Mesendoderm (in vitro differentiated cells): ENCODE data around the gene PPP2R5C.

ENCODE experiments used
- DNase-seq: peaks from one replicate; pipeline ENCODE4 v3.0.0; 2013
- H2AK5ac ChIP-seq: 2 replicates; pipeline ENCODE4 v1.6.1; 2013; ENCODE audit warnings: low read length, inconsistent platforms
- H2BK120ac ChIP-seq: 2 replicates; pipeline ENCODE4 v1.6.1; 2013; ENCODE audit warnings: low read depth, mild to moderate bottlenecking, low read length, moderate library complexity, mixed read lengths
- H2BK15ac ChIP-seq: replicated peaks from 2 replicates; pipeline ENCODE4 v1.6.1; 2013; ENCODE audit warnings: low read depth, mild to moderate bottlenecking, moderate library complexity
- H2BK5ac ChIP-seq: 2 replicates; pipeline ENCODE4 v1.6.1; 2013; ENCODE audit warnings: low read length, inconsistent platforms
- H3K18ac ChIP-seq: 2 replicates; pipeline ENCODE4 v1.6.1; 2013; ENCODE audit warnings: mild to moderate bottlenecking, low read length, mixed read lengths
- H3K23ac ChIP-seq: one replicate; pipeline ENCODE4 v1.6.1; 2013; ENCODE audit warnings: low read length
- H3K27ac ChIP-seq: 2 replicates; pipeline ENCODE4 v1.5.1; 2013; ENCODE audit warnings: low read depth, mild to moderate bottlenecking, inconsistent platforms, low read length, moderate library complexity
- H3K27me3 ChIP-seq: 2 replicates; pipeline ENCODE4 v1.6.1; 2013; ENCODE audit warnings: low read length, control low read depth, mild to moderate bottlenecking, inconsistent platforms; ENCODE audit not compliant: insufficient read depth, poor library complexity
- H3K36me3 ChIP-seq: 2 replicates; pipeline ENCODE4 v1.6.1; 2013; ENCODE audit warnings: low read length, inconsistent platforms; ENCODE audit not compliant: control insufficient read depth, insufficient read depth
- H3K4ac ChIP-seq: one replicate; pipeline ENCODE4 v1.6.1; 2013; ENCODE audit warnings: low read depth, mild to moderate bottlenecking, low read length, moderate library complexity
- H3K4me1 ChIP-seq: 2 replicates; pipeline ENCODE4 v1.6.1; 2013; ENCODE audit warnings: low read depth, low read length, inconsistent platforms; ENCODE audit not compliant: control insufficient read depth
- H3K4me2 ChIP-seq: 2 replicates; pipeline ENCODE4 v1.6.1; 2013; ENCODE audit warnings: low read length
- H3K4me3 ChIP-seq: 2 replicates; pipeline ENCODE4 v1.5.1; 2013; ENCODE audit warnings: mild to moderate bottlenecking, low read length
- H3K56ac ChIP-seq: one replicate; pipeline ENCODE4 v1.6.1; 2013; ENCODE audit warnings: low read length
- H3K79me1 ChIP-seq: 2 replicates; pipeline ENCODE4 v1.6.1; 2013; ENCODE audit warnings: low read length, inconsistent platforms
- H3K79me2 ChIP-seq: 2 replicates; pipeline ENCODE4 v1.6.1; 2013; ENCODE audit warnings: mild to moderate bottlenecking, low read length; ENCODE audit not compliant: control insufficient read depth, insufficient read depth
- H3K9ac ChIP-seq: 2 replicates; pipeline ENCODE4 v1.6.1; 2013; ENCODE audit warnings: low read length, inconsistent platforms
- H4K5ac ChIP-seq: one replicate; pipeline ENCODE4 v1.6.1; 2013; ENCODE audit warnings: low read length
- H4K8ac ChIP-seq: one replicate; pipeline ENCODE4 v1.6.1; 2013; ENCODE audit warnings: low read depth, mild to moderate bottlenecking, control low read depth, low read length, moderate library complexity
- WGBS: extraction: QIAGEN DNeasy Blood & Tissue Kit; methylation state at CpG from one replicate; pipeline ENCODE4 v1.1.7; 2013; ENCODE audit warnings: low lambda C conversion rate, missing lambda C conversion rate; ENCODE audit not compliant: insufficient coverage; ENCODE audit errors: extremely low coverage; 5-methylcytosine and 5-hydroxymethylcytosine counted together

The PPP2R5C gene

GRCh38 chr14:101757839-101758211 is 3.7 kb upstream of the PPP2R5C start:
- Histone ChIP-seq H3K79me1 (no peaks in the 10 kb centered on the region), H2AK5ac (no peak overlapping the region), H3K4me3 (no peak overlapping the region), H3K9ac (no peak overlapping the region), H3K4me1 (peaks cover 3% of the 10 kb centered on the region), H3K18ac (no peak overlapping the region), H3K36me3 (no peaks in the 10 kb centered on the region), H4K5ac (no peak overlapping the region), H2BK120ac (no peak overlapping the region), H2BK15ac (no peak overlapping the region), H2BK5ac (no peak overlapping the region), H3K27ac (no peak overlapping the region), H3K4me2 (no peak overlapping the region), H3K56ac (no peak overlapping the region), H3K79me2 (no peaks in the 10 kb centered on the region), H3K27me3 (no peaks in the 10 kb centered on the region), H4K8ac (no peak overlapping the region), H3K4ac (no peak overlapping the region), H3K23ac (no peak overlapping the region)
- no peak for DNase-seq
- no CpG with 5 or more reads among the region's 3 CpGs for WGBS

GRCh38 chr14:101758913-101759593 is 2.5 kb upstream of the PPP2R5C start:
- no peak overlapping the region for H4K5ac ChIP-seq

GRCh38 chr14:101760138-101761011 is 1.1 kb upstream of the PPP2R5C start:
- Histone ChIP-seq H3K9ac (peak overlapping the region; percentile 39), H3K56ac (peak overlapping the region; percentile 81), H2BK15ac (no peak overlapping the region), H3K4me1 (peaks cover 3% of the 10 kb centered on the region), H2AK5ac (no peak overlapping the region), H2BK120ac (no peak overlapping the region), H2BK5ac (no peak overlapping the region), H3K36me3 (no peaks in the 10 kb centered on the region), H3K23ac (no peak overlapping the region), H3K4me3 (peak overlapping the region; percentile 15), H3K27ac (no peak overlapping the region), H4K5ac (no peak overlapping the region), H4K8ac (no peak overlapping the region), H3K4me2 (peak overlapping the region; percentile 80), H3K4ac (no peak overlapping the region), H3K18ac (no peak overlapping the region), H3K79me1 (no peaks in the 10 kb centered on the region), H3K27me3 (no peaks in the 10 kb centered on the region), H3K79me2 (no peaks in the 10 kb centered on the region)
- DNase-seq: peak; percentile 98
- WGBS: no CpG with 5 or more reads among the region's 63 CpGs

More at GRCh38 chr14:101758913-101759593, 2.5 kb upstream of the PPP2R5C start:
- DNase-seq: no peak
- Histone ChIP-seq H2BK5ac (no peak overlapping the region), H3K27me3 (no peaks in the 10 kb centered on the region), H3K18ac (no peak overlapping the region), H2AK5ac (no peak overlapping the region), H3K79me2 (no peaks in the 10 kb centered on the region), H3K23ac (no peak overlapping the region), H3K4me1 (peaks cover 3% of the 10 kb centered on the region), H3K4me2 (no peak overlapping the region), H3K79me1 (no peaks in the 10 kb centered on the region), H3K36me3 (no peaks in the 10 kb centered on the region), H4K8ac (no peak overlapping the region), H3K4ac (no peak overlapping the region), H3K4me3 (no peak overlapping the region), H3K9ac (no peak overlapping the region), H2BK120ac (no peak overlapping the region), H2BK15ac (no peak overlapping the region), H3K27ac (no peak overlapping the region), H3K56ac (no peak overlapping the region)
- no CpG with 5 or more reads among the region's 16 CpGs for WGBS

- Histone ChIP-seq H2BK120ac (no peak overlapping the region), H4K8ac (no peak overlapping the region), H3K23ac (no peak overlapping the region), H3K27me3 (no peaks in the 10 kb centered on the region), H3K56ac (peak overlapping the region; percentile 75), H3K79me2 (no peaks in the 10 kb centered on the region), H3K4ac (peak overlapping the region; percentile 86), H3K79me1 (no peaks in the 10 kb centered on the region), H2BK15ac (no peak overlapping the region), H3K4me3 (peak overlapping the region; percentile 50), H3K9ac (peak overlapping the region; percentile 58), H3K27ac (peak overlapping the region; percentile 33), H4K5ac (no peak overlapping the region), H3K4me2 (peak overlapping the region; percentile 71), H2BK5ac (no peak overlapping the region), H3K18ac (peak overlapping the region; percentile 90), H3K4me1 (peaks cover 3% of the 10 kb centered on the region), H2AK5ac (no peak overlapping the region), H3K36me3 (no peaks in the 10 kb centered on the region)
- WGBS: no CpG with 5 or more reads among the region's 72 CpGs
- no peak for DNase-seq
Measured at GRCh38 chr14:101761881-101762529, 496 bp downstream of the PPP2R5C start.

GRCh38 chr14:101762530-101763101 is 1.1 kb downstream of the PPP2R5C start:
- H4K8ac ChIP-seq: no peak overlapping the region
- H2BK5ac ChIP-seq: no peak overlapping the region

More at GRCh38 chr14:101762530-101763101, 1.1 kb downstream of the PPP2R5C start:
- H3K4me2 ChIP-seq: peak overlapping the region; percentile 71
- H3K4me1 ChIP-seq: peaks cover 3% of the 10 kb centered on the region
- H2AK5ac ChIP-seq: no peak overlapping the region
- no peak overlapping the region for H4K5ac ChIP-seq
- H3K4me3 ChIP-seq: peak overlapping the region; percentile 50
- peak overlapping the region; percentile 75 for H3K56ac ChIP-seq
- no peak overlapping the region for H3K18ac ChIP-seq
- no peaks in the 10 kb centered on the region for H3K79me2 ChIP-seq
- H3K79me1 ChIP-seq: no peaks in the 10 kb centered on the region
- no peak overlapping the region for H3K23ac ChIP-seq
- no peaks in the 10 kb centered on the region for H3K27me3 ChIP-seq
- DNase-seq: no peak
- H2BK15ac ChIP-seq: no peak overlapping the region
- H3K4ac ChIP-seq: no peak overlapping the region
- peak overlapping the region; percentile 58 for H3K9ac ChIP-seq
- no peak overlapping the region for H2BK120ac ChIP-seq
- H3K27ac ChIP-seq: no peak overlapping the region
- WGBS: no CpG with 5 or more reads among the region's 4 CpGs
- no peaks in the 10 kb centered on the region for H3K36me3 ChIP-seq
